ENCODE results near the gene NMNAT1.

NMNAT1 gene

GRCh38 chr1:9942939-9943788 is at the start of gene NMNAT1, which contains the start of gene LZIC:
TSS of gene NMNAT1 (plus strand) at chr1:9943475. CDS start at chr1:9972074, 28,599 bp downstream.
TSS of gene LZIC (minus strand) at chr1:9943391. CDS start at chr1:9936619, 6,772 bp downstream.
- H3K27ac ChIP-seq = peak within 1 kb of the TSS; percentile 67 to 98 (median 91)

GRCh38 chr1:9894115-9894514 is 49.2 kb upstream of the NMNAT1 start:
- H3K27ac ChIP-seq = peak overlapping the region in 20 of 21 experiments; percentile 52 to 93 (median 86)
- H3K4me3 ChIP-seq = no peak overlapping the region

More at GRCh38 chr1:9942939-9943788, at the start of gene NMNAT1, which contains the start of gene LZIC:
- peak within 1 kb of the TSS; percentile 56 to 92 (median 76) for H3K4me3 ChIP-seq

GRCh38 chr1:9900142-9901043 is 42.9 kb upstream of the NMNAT1 start:
- H3K4me3 ChIP-seq = peak overlapping the region in 1 of 7 experiments; percentile 15

GRCh38 chr1:9901148-9902059 is 41.9 kb upstream of the NMNAT1 start:
- H3K27ac ChIP-seq = peak overlapping the region in 18 of 21 experiments; percentile 13 to 77 (median 53)
- no peak overlapping the region for H3K4me3 ChIP-seq

More at GRCh38 chr1:9900142-9901043, 42.9 kb upstream of the NMNAT1 start:
- peak overlapping the region in 18 of 21 experiments; percentile 1 to 77 (median 52) for H3K27ac ChIP-seq

- Histone ChIP-seq H3K4me3 (no peak overlapping the region), H3K27ac (peak overlapping the region in 11 of 21 experiments; percentile 13 to 77 (median 40))
Observed at GRCh38 chr1:9902060-9902452, 41.2 kb upstream of the NMNAT1 start.

GRCh38 chr1:9903801-9904527 is 39.3 kb upstream of the NMNAT1 start:
- Histone ChIP-seq H3K4me3 (no peak overlapping the region), H3K27ac (no peak overlapping the region)

- no peak overlapping the region for H3K27ac ChIP-seq
- no peak overlapping the region for H3K4me3 ChIP-seq
Observed at GRCh38 chr1:9904596-9904995, 38.7 kb upstream of the NMNAT1 start.

- Histone ChIP-seq H3K4me3 (no peak overlapping the region), H3K27ac (no peak overlapping the region)
Observed at GRCh38 chr1:9905010-9905409, 38.3 kb upstream of the NMNAT1 start.

GRCh38 chr1:9906466-9906865 is 36.8 kb upstream of the NMNAT1 start:
- Histone ChIP-seq H3K27ac (no peak overlapping the region), H3K4me3 (no peak overlapping the region)

- Histone ChIP-seq H3K27ac (peak overlapping the region in 4 of 21 experiments; percentile 11 to 39 (median 22)), H3K4me3 (no peak overlapping the region)
Observed at GRCh38 chr1:9907441-9907840, 35.8 kb upstream of the NMNAT1 start.

GRCh38 chr1:9908871-9909233 is 34.4 kb upstream of the NMNAT1 start:
- peak overlapping the region in 17 of 21 experiments; percentile 80 to 96 (median 90) for H3K27ac ChIP-seq
- peak overlapping the region in 6 of 7 experiments; percentile 53 to 89 (median 80) for H3K4me3 ChIP-seq

- Histone ChIP-seq H3K4me3 (peak overlapping the region; percentile 53 to 89 (median 78)), H3K27ac (peak overlapping the region; percentile 79 to 96 (median 90))
Observed at GRCh38 chr1:9909234-9910046, 33.8 kb upstream of the NMNAT1 start.

- Histone ChIP-seq H3K27ac (peak within 1 kb of the TSS; percentile 79 to 96 (median 90)), H3K4me3 (peak within 1 kb of the TSS; percentile 55 to 89 (median 78))
Observed at GRCh38 chr1:9910076-9910422, 33.2 kb upstream of the NMNAT1 start, which contains the start of gene CTNNBIP1. TSS of gene CTNNBIP1 (minus strand) at chr1:9910269. CDS start at chr1:9872064, 38,205 bp downstream.

- peak overlapping the region; percentile 3 to 94 (median 87) for H3K27ac ChIP-seq
- H3K4me3 ChIP-seq = peak overlapping the region; percentile 42 to 59 (median 48)
Observed at GRCh38 chr1:9910423-9911178, 32.7 kb upstream of the NMNAT1 start.

- Histone ChIP-seq H3K27ac (peak overlapping the region in 3 of 21 experiments; percentile 26 to 91 (median 40)), H3K4me3 (no peak overlapping the region)
Observed at GRCh38 chr1:9912264-9912936, 30.9 kb upstream of the NMNAT1 start.

- no peak overlapping the region for H3K4me3 ChIP-seq
Observed at GRCh38 chr1:9914610-9914937, 28.7 kb upstream of the NMNAT1 start.

More at GRCh38 chr1:9914610-9914937, 28.7 kb upstream of the NMNAT1 start:
- H3K27ac ChIP-seq = no peak overlapping the region
